Smooth muscle cell (in vitro differentiated cells): Measurements from ENCODE around the gene SLAIN2. TPM values are rescaled to one million over a fixed set of nuclear protein-coding genes. Genes with fewer than 3 reads are reported as not detected.

Experiments used
- DNase-seq: peaks from one replicate; lab custom pipeline; 2025; ENCODE audit not compliant: unreplicated experiment; lab: John Stamatoyannopoulos, UW
- H2AFZ ChIP-seq: fragments of 200-600 bp; sonication (generic); 2 replicates; pipeline ENCODE4 v1.6.0; 2016; ENCODE audit warnings: antibody characterized with exemption, low read depth, mild to moderate bottlenecking
- H3F3A ChIP-seq: fragments of 200-600 bp; sonication (generic); 2 replicates; pipeline ENCODE4 v1.6.0; 2017; ENCODE audit warnings: antibody characterized with exemption, low read depth
- H3K27ac ChIP-seq: fragments of 200-600 bp; sonication (generic); 2 replicates; pipeline ENCODE4 v1.5.1; 2016; ENCODE audit warnings: low read depth, mild to moderate bottlenecking
- H3K27me3 ChIP-seq: fragments of 200-600 bp; sonication (generic); 2 replicates; pipeline ENCODE4 v1.6.1; 2016; ENCODE audit warnings: low read depth, mild to moderate bottlenecking
- H3K36me3 ChIP-seq: fragments of 200-600 bp; sonication (generic); 2 replicates; pipeline ENCODE4 v1.5.1; 2016; ENCODE audit warnings: low read depth
- H3K4me1 ChIP-seq: fragments of 200-600 bp; sonication (generic); 2 replicates; pipeline ENCODE4 v1.5.1; 2016; ENCODE audit warnings: low read depth
- H3K4me2 ChIP-seq: fragments of 200-600 bp; sonication (generic); 2 replicates; pipeline ENCODE4 v1.6.0; 2016; ENCODE audit warnings: mild to moderate bottlenecking
- H3K4me3 ChIP-seq: fragments of 200-600 bp; sonication (generic); 2 replicates; pipeline ENCODE4 v1.5.1; 2016; ENCODE audit warnings: mild to moderate bottlenecking
- H3K79me2 ChIP-seq: fragments of 200-600 bp; sonication (generic); 2 replicates; pipeline ENCODE4 v1.6.0; 2016; ENCODE audit warnings: low read depth, mild to moderate bottlenecking
- H3K9ac ChIP-seq: fragments of 200-600 bp; sonication (generic); 2 replicates; pipeline ENCODE4 v1.6.0; 2016; ENCODE audit warnings: low read depth
- H3K9me3 ChIP-seq: fragments of 200-600 bp; sonication (generic); replicated peaks from 2 replicates; pipeline ENCODE4 v1.5.1; 2016; ENCODE audit warnings: low read depth
- H4K20me1 ChIP-seq: fragments of 200-600 bp; sonication (generic); 2 replicates; pipeline ENCODE4 v1.6.0; 2016; ENCODE audit warnings: low read depth
- CTCF ChIP-seq: fragments of 200-600 bp; sonication (generic); IDR thresholded peaks from 2 replicates; pipeline ENCODE4 v1.5.1; 2017; ENCODE audit warnings: borderline replicate concordance, mild to moderate bottlenecking, antibody characterized with exemption; ENCODE audit not compliant: insufficient read depth, poor library complexity, severe bottlenecking
- WGBS: methylation state at CpG from one replicate; pipeline ENCODE4 v1.1.7; 2016; ENCODE audit warnings: low lambda C conversion rate; 5-methylcytosine and 5-hydroxymethylcytosine counted together
- polyA plus RNA-seq: library from polyadenylated mRNA; unstranded; fragments of >200 nt; fragmentation: Nextera tagmentation; extraction: Ambion mirVana; gene quantifications from 2 replicates; pipeline ENCODE4 v1.2.1, GENCODE V29; 2016
- total RNA-seq: library from RNA; depleted of rRNA; stranded (reverse); fragments of >200 nt; gene quantifications from 2 replicates; pipeline ENCODE4 v1.2.3, GENCODE V29; 2014

Gene SLAIN2
- total and polyA plus RNA-seq, 2 experiments from 2014 or later, result 46.4 to 143 TPM

- TF ChIP-seq CTCF, result no peak
- H3K27ac ChIP-seq, result no peak overlapping the region
Observed at GRCh38 chr4:48472794-48473193, 131.5 kb downstream of the SLAIN2 start.

GRCh38 chr4:48475770-48476169 is 134.4 kb downstream of the SLAIN2 start:
- Histone ChIP-seq H2AFZ (no peak overlapping the region), H3K79me2 (no peaks in the 10 kb centered on the region), H3K27me3 (peaks cover 21% of the 10 kb centered on the region), H3K4me1 (no peaks in the 10 kb centered on the region), H3K4me2 (no peak overlapping the region), H3K9me3 (no peaks in the 10 kb centered on the region), H3K36me3 (no peaks in the 10 kb centered on the region), H3K4me3 (no peak overlapping the region), H3K27ac (no peak overlapping the region), H4K20me1 (no peaks in the 10 kb centered on the region), H3F3A (no peaks in the 10 kb centered on the region), H3K9ac (no peak overlapping the region)
- no peak for DNase-seq
- 94% methylated on average over 6 of the region's 6 CpGs for WGBS
- no peak for TF ChIP-seq CTCF

More at GRCh38 chr4:48472794-48473193, 131.5 kb downstream of the SLAIN2 start:
- no peaks in the 10 kb centered on the region for H3K9me3 ChIP-seq
- no peak for DNase-seq
- no peaks in the 10 kb centered on the region for H3K36me3 ChIP-seq
- 89% methylated on average over 1 of the region's 1 CpG for WGBS
- no peaks in the 10 kb centered on the region for H3K27me3 ChIP-seq
- H3K4me2 ChIP-seq, result no peak overlapping the region
- no peaks in the 10 kb centered on the region for H3F3A ChIP-seq
- H3K9ac ChIP-seq, result no peak overlapping the region
- no peak overlapping the region for H3K4me3 ChIP-seq
- no peak overlapping the region for H2AFZ ChIP-seq
- no peaks in the 10 kb centered on the region for H3K79me2 ChIP-seq
- no peaks in the 10 kb centered on the region for H3K4me1 ChIP-seq
- H4K20me1 ChIP-seq, result no peaks in the 10 kb centered on the region

Other genes with a start within 250 kb of the SLAIN2 start
- gene TXK, start 207.3 kb upstream of the SLAIN2 start, total RNA-seq, result 0.09 and 0.18 TPM in 2 replicates
- not detected in 2 replicates for gene TXK, start 207.3 kb upstream of the SLAIN2 start, polyA plus RNA-seq
- 0.67 and 1.8 TPM in 2 replicates for gene TEC, start 71.7 kb upstream of the SLAIN2 start, total RNA-seq
- 0.14 TPM in 1 of 2 replicates, not detected in the other for gene TEC, start 71.7 kb upstream of the SLAIN2 start, polyA plus RNA-seq
- gene SLC10A4, start 141.8 kb downstream of the SLAIN2 start, total RNA-seq, result 0.67 TPM in 1 of 2 replicates, not detected in the other
- gene SLC10A4, start 141.8 kb downstream of the SLAIN2 start, polyA plus RNA-seq, result 0.08 TPM in 1 of 2 replicates, not detected in the other
- not detected in 2 replicates for gene ZAR1, start 148.7 kb downstream of the SLAIN2 start, total RNA-seq
- 0.15 TPM in 1 of 2 replicates, not detected in the other for gene ZAR1, start 148.7 kb downstream of the SLAIN2 start, polyA plus RNA-seq